Measurements from ENCODE around the gene IRX3.

DNA sequence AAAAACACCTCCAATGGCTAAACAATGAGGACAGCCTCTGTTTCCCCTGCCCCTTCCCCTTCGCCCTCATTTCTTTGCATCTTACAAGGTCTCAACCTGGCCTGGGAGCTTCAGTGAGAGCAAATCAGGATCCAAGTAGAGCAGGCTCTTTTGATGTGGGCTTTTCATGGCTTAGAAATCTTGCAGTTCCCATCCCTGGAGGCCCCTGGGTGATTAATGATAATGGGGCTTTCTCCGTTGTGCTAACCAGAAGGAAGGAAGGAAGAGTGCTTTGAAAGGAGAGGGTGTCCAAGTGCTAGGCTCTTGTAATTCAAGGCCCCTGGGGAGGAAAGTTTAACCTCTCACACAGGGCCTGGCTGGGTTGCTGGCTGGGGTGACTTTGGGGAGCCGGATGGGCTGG, 18.5 kb upstream of the IRX3 start:
- no peak for TF ChIP-seq POLR2AphosphoS5 (IDR thresholded peaks at IDR 0.05; ENCODE audit: borderline replicate concordance, low read depth, low read length)
- no peak for TF ChIP-seq EZH2 (IDR thresholded peaks at IDR 0.05)
- no peak for TF ChIP-seq FOXP2 (optimal IDR thresholded peaks at IDR 0.05; ENCODE audit: control extremely low read depth, extremely low read length, insufficient read depth)

Measured in SK-N-MC (cell line).